PFSK-1 (cell line): Measurements from ENCODE around the gene TAGLN3.

ENCODE experiments used
- FOXP2 ChIP-seq: optimal IDR thresholded peaks from 2 replicates; pipeline ENCODE3; 2011; ENCODE audit warnings: borderline replicate concordance, control low read depth, inconsistent platforms; ENCODE audit not compliant: insufficient read depth; ENCODE audit errors: extremely low read length, extremely low read depth
- POLR2AphosphoS5 ChIP-seq: IDR thresholded peaks from 2 replicates; pipeline ENCODE4 v1.6.1; 2012; ENCODE audit warnings: low read depth, mild to moderate bottlenecking, control low read depth, low read length, moderate library complexity
- REST ChIP-seq, 2 experiments: IDR thresholded peaks; 2 replicates each; pipeline versions ENCODE4 v1.6.1 to v1.8.0; 2011 to 2012; ENCODE audit warnings: low read depth in 2 of 2, low read length in 2 of 2, control low read depth in 1 of 2, inconsistent platforms in 1 of 2, mild to moderate bottlenecking in 1 of 2, moderate library complexity in 1 of 2; ENCODE audit not compliant: insufficient read depth in 1 of 2
- SIN3A ChIP-seq: IDR thresholded peaks from 2 replicates; pipeline ENCODE4 v1.6.1; 2012; ENCODE audit warnings: mild to moderate bottlenecking, low read length, moderate library complexity, borderline replicate concordance; ENCODE audit not compliant: insufficient read depth
- TAF1 ChIP-seq: IDR thresholded peaks from 2 replicates; pipeline ENCODE4 v1.6.1; 2012; ENCODE audit warnings: low read length, control low read depth, borderline replicate concordance; ENCODE audit not compliant: insufficient read depth

The TAGLN3 gene

GRCh38 chr3:112038863-112039262 lies 40.1 kb downstream of the TAGLN3 start:
- no peak for TF ChIP-seq TAF1
- no peak for TF ChIP-seq FOXP2
- TF ChIP-seq POLR2AphosphoS5: no peak
- no peak for TF ChIP-seq SIN3A

- TF ChIP-seq SIN3A (no peak), REST (IDR thresholded peaks at IDR 0.05; ENCODE audit: insufficient read depth in 1 of 2, low read depth in 2 of 2, low read length in 2 of 2) (no peak), FOXP2 (no peak), TAF1 (no peak), POLR2AphosphoS5 (no peak)
Measured at GRCh38 chr3:112041321-112041720, 42.6 kb downstream of the TAGLN3 start.

GRCh38 chr3:112042842-112043280 lies 44.1 kb downstream of the TAGLN3 start:
- TF ChIP-seq TAF1: no peak
- no peak for TF ChIP-seq FOXP2
- no peak for TF ChIP-seq POLR2AphosphoS5
- TF ChIP-seq REST (IDR thresholded peaks at IDR 0.05; ENCODE audit: insufficient read depth in 1 of 2, low read depth in 2 of 2, low read length in 2 of 2): no peak
- no peak for TF ChIP-seq SIN3A

- TF ChIP-seq SIN3A (no peak), TAF1 (no peak)
Measured at GRCh38 chr3:112043621-112044201, 45.0 kb downstream of the TAGLN3 start.

- no peak for TF ChIP-seq TAF1
- TF ChIP-seq SIN3A: no peak
- no peak for TF ChIP-seq FOXP2
- TF ChIP-seq REST (IDR thresholded peaks at IDR 0.05; ENCODE audit: insufficient read depth in 1 of 2, low read depth in 2 of 2, low read length in 2 of 2): no peak
- no peak for TF ChIP-seq POLR2AphosphoS5
Measured at GRCh38 chr3:112046599-112046998, 47.9 kb downstream of the TAGLN3 start.

GRCh38 chr3:112047264-112047663 lies 48.5 kb downstream of the TAGLN3 start:
- TF ChIP-seq REST (IDR thresholded peaks at IDR 0.05; ENCODE audit: insufficient read depth in 1 of 2, low read depth in 2 of 2, low read length in 2 of 2) (no peak), FOXP2 (no peak), POLR2AphosphoS5 (no peak), TAF1 (no peak), SIN3A (no peak)
